Femur (tissue), 1 donor: ENCODE measurements around the gene RPP25.
"Not testable (repeated sequence)": the region's sequence is repeated elsewhere in the genome, so short reads cannot be mapped to it uniquely, and the experiment has no call there.

ENCODE experiments used
- DNase-seq: peaks from one replicate; pipeline ENCODE4 v3.0.0-alpha.2; 2017

RPP25 gene

GRCh38 chr15:74962219-74962618 is 5.6 kb upstream of the RPP25 start:
- DNase-seq: no peak

- DNase-seq: no peak
These were observed 5.0 kb upstream of the RPP25 start for GRCh38 chr15:74961616-74962015.

- no peak for DNase-seq
These were observed 4.5 kb upstream of the RPP25 start for GRCh38 chr15:74960995-74961588.

GRCh38 chr15:74960286-74960685 is 3.7 kb upstream of the RPP25 start:
- no peak for DNase-seq

- DNase-seq: no peak
These were observed 3.0 kb upstream of the RPP25 start for GRCh38 chr15:74959586-74959939.

- no peak for DNase-seq
These were observed 2.5 kb upstream of the RPP25 start for GRCh38 chr15:74958908-74959585.

GRCh38 chr15:74958320-74958907 is 1.8 kb upstream of the RPP25 start:
- peak; percentile 44 for DNase-seq

- peak; percentile 37 for DNase-seq
These were observed 984 bp upstream of the RPP25 start for GRCh38 chr15:74957476-74958035.

GRCh38 chr15:74955796-74956647 is 550 bp downstream of the RPP25 start:
- DNase-seq: peak; percentile 73

GRCh38 chr15:74955017-74955416 is 1.6 kb downstream of the RPP25 start:
- no peak for DNase-seq

GRCh38 chr15:74954515-74954914 is 2.1 kb downstream of the RPP25 start:
- DNase-seq: peak; percentile 22

GRCh38 chr15:74951006-74951405 is 5.6 kb downstream of the RPP25 start:
- DNase-seq: no peak

- peak; percentile 82 for DNase-seq
These were observed 6.3 kb downstream of the RPP25 start for GRCh38 chr15:74950078-74950908.

GRCh38 chr15:74937590-74938371 is 18.8 kb downstream of the RPP25 start, which contains the start of gene COX5A:
TSS of gene COX5A (minus strand) at chr15:74938073. CDS start at chr15:74938014, 59 bp downstream.
- peak; percentile 97 for DNase-seq

- DNase-seq: no peak
These were observed 19.3 kb downstream of the RPP25 start for GRCh38 chr15:74937272-74937589.

GRCh38 chr15:74935193-74935592 is 21.4 kb downstream of the RPP25 start:
- DNase-seq: not testable (repeated sequence)

- DNase-seq: no peak
These were observed 23.0 kb downstream of the RPP25 start for GRCh38 chr15:74933573-74933972.

- DNase-seq: no peak
These were observed 27.8 kb downstream of the RPP25 start for GRCh38 chr15:74928771-74929198.

GRCh38 chr15:74924525-74924924 is 32.0 kb downstream of the RPP25 start:
- no peak for DNase-seq

GRCh38 chr15:74920456-74920855 is 36.1 kb downstream of the RPP25 start:
- DNase-seq: no peak

GRCh38 chr15:74917676-74918075 is 38.9 kb downstream of the RPP25 start:
- DNase-seq: no peak
